ENCODE results near the gene EEF1A2. TPM values are rescaled to one million over a fixed set of nuclear protein-coding genes. Genes with fewer than 3 reads are reported as not detected.

Gene EEF1A2
- polyA plus RNA-seq, 2 of the 4 experiments (the other 2 are of a cell fraction) = 16.3 to 129 TPM

DNA sequence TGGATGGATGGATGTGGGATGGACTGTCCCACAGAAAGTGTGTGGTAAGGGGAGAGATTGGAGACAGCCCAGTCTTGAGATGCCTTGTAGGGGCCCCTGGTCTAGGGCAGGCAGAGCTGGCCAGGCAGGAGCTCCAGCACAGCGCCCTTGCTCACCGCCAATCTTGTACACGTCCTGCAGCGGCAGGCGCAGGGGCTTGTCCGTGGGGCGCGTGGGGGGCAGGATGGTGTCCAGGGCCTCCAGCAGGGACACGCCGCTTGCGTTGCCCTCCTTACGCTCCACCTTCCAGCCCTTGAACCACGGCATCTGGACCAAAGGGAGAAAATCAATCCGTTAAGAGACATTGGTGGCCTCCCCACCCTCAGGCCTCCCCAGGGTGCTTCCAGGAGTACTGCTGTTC lies 5.9 kb downstream of the EEF1A2 start:
- ATAC-seq (no peak), FAIRE-seq (no peak)

DNA sequence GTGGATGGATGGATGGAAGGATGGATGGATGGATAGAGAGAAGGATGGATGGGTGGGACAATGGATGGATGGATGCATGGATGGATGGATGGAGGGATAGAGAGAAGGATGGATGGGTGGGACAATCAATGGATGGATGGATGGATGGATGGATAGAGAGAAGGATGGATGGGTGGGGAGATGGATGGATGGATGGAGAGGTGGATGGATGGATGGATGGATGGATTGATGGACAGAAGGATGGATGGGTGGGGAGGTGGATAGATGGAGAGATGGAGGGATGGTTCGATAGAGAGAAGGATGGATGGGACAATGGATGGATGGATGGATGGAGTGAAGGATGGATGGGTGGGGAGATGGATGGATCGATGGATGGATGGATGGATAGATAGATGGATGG lies 6.4 kb downstream of the EEF1A2 start:
- CTCF ChIA-PET = no interaction called here
- H3K9me3 ChIP-seq = no peaks in the 10 kb centered on the region
- no peak overlapping the region for H3K27ac ChIP-seq
- H3K4me3 ChIP-seq = no peak overlapping the region
- FAIRE-seq (no peak), ATAC-seq (no peak), DNase-seq (ENCODE audit: low read depth in 1 of 2, low spot score in 1 of 2) (no peak)
- H3K4me2 ChIP-seq = no peak overlapping the region
- H3K4me1 ChIP-seq = peaks cover 14% of the 10 kb centered on the region
- TF ChIP-seq, protein P1, sequence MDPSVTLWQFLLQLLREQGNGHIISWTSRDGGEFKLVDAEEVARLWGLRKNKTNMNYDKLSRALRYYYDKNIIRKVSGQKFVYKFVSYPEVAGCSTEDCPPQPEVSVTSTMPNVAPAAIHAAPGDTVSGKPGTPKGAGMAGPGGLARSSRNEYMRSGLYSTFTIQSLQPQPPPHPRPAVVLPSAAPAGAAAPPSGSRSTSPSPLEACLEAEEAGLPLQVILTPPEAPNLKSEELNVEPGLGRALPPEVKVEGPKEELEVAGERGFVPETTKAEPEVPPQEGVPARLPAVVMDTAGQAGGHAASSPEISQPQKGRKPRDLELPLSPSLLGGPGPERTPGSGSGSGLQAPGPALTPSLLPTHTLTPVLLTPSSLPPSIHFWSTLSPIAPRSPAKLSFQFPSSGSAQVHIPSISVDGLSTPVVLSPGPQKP (IDR thresholded peaks at IDR 0.05; ENCODE audit: low read depth, low read length) = no peak
- TF ChIP-seq CBX8 (IDR thresholded peaks at IDR 0.05) (no peak), EHF (CRISPR knock-in tag; IDR thresholded peaks at IDR 0.05) (no peak), KDM5A (IDR thresholded peaks at IDR 0.05) (no peak)
- 67% methylated on average over 2 of the region's 2 CpGs for WGBS (ENCODE audit: missing lambda C conversion rate)
- POLR2A ChIA-PET = no interaction called here

More for the DNA sequence above, 5.9 kb downstream of the EEF1A2 start:
- Histone ChIP-seq H3K4me3 (no peak overlapping the region), H3K4me2 (no peak overlapping the region), H3K27ac (no peak overlapping the region), H3K9me3 (no peaks in the 10 kb centered on the region), H3K4me1 (peaks cover 19% of the 10 kb centered on the region)
- WGBS (ENCODE audit: missing lambda C conversion rate) = 94% methylated on average over 14 of the region's 14 CpGs
- no peak for DNase-seq (ENCODE audit: low read depth in 1 of 2, low spot score in 1 of 2)
- no peak for TF ChIP-seq HEYL (CRISPR knock-in tag; IDR thresholded peaks at IDR 0.05)
- no peak for TF ChIP-seq ZC3H11A (IDR thresholded peaks at IDR 0.05)
- TF ChIP-seq, protein P2, sequence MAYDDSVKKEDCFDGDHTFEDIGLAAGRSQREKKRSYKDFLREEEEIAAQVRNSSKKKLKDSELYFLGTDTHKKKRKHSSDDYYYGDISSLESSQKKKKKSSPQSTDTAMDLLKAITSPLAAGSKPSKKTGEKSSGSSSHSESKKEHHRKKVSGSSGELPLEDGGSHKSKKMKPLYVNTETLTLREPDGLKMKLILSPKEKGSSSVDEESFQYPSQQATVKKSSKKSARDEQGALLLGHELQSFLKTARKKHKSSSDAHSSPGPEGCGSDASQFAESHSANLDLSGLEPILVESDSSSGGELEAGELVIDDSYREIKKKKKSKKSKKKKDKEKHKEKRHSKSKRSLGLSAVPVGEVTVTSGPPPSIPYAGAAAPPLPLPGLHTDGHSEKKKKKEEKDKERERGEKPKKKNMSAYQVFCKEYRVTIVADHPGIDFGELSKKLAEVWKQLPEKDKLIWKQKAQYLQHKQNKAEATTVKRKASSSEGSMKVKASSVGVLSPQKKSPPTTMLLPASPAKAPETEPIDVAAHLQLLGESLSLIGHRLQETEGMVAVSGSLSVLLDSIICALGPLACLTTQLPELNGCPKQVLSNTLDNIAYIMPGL (CRISPR knock-in tag; IDR thresholded peaks at IDR 0.05; ENCODE audit: borderline replicate concordance) = no peak
- TF ChIP-seq, protein P3, sequence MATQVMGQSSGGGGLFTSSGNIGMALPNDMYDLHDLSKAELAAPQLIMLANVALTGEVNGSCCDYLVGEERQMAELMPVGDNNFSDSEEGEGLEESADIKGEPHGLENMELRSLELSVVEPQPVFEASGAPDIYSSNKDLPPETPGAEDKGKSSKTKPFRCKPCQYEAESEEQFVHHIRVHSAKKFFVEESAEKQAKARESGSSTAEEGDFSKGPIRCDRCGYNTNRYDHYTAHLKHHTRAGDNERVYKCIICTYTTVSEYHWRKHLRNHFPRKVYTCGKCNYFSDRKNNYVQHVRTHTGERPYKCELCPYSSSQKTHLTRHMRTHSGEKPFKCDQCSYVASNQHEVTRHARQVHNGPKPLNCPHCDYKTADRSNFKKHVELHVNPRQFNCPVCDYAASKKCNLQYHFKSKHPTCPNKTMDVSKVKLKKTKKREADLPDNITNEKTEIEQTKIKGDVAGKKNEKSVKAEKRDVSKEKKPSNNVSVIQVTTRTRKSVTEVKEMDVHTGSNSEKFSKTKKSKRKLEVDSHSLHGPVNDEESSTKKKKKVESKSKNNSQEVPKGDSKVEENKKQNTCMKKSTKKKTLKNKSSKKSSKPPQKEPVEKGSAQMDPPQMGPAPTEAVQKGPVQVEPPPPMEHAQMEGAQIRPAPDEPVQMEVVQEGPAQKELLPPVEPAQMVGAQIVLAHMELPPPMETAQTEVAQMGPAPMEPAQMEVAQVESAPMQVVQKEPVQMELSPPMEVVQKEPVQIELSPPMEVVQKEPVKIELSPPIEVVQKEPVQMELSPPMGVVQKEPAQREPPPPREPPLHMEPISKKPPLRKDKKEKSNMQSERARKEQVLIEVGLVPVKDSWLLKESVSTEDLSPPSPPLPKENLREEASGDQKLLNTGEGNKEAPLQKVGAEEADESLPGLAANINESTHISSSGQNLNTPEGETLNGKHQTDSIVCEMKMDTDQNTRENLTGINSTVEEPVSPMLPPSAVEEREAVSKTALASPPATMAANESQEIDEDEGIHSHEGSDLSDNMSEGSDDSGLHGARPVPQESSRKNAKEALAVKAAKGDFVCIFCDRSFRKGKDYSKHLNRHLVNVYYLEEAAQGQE (IDR thresholded peaks at IDR 0.05) = no peak
- TF ChIP-seq, protein P4, sequence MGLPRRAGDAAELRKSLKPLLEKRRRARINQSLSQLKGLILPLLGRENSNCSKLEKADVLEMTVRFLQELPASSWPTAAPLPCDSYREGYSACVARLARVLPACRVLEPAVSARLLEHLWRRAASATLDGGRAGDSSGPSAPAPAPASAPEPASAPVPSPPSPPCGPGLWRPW (IDR thresholded peaks at IDR 0.05) = no peak
- TF ChIP-seq MYC (IDR thresholded peaks at IDR 0.05; ENCODE audit: borderline replicate concordance, low read length) = no peak
- no peak for TF ChIP-seq JUNB (IDR thresholded peaks at IDR 0.05)
- TF ChIP-seq, protein P5, sequence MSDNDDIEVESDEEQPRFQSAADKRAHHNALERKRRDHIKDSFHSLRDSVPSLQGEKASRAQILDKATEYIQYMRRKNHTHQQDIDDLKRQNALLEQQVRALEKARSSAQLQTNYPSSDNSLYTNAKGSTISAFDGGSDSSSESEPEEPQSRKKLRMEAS (IDR thresholded peaks at IDR 0.05) = no peak
- TF ChIP-seq POLR2A (IDR thresholded peaks at IDR 0.05; ENCODE audit: low read length) = no peak
- ChIA-PET CTCF (interaction anchor here (0.8 to 2.1 kb wide), 4 partner anchors 10 to 72 kb away, joined by 3 to 6 read pairs (median 4); partner anchors contain the start of gene PPDPF), POLR2A (interaction anchor here (1.5 kb wide), 1 partner anchor 28 kb away, joined by 12 read pairs; the partner anchor contains the start of gene PPDPF)

DNA sequence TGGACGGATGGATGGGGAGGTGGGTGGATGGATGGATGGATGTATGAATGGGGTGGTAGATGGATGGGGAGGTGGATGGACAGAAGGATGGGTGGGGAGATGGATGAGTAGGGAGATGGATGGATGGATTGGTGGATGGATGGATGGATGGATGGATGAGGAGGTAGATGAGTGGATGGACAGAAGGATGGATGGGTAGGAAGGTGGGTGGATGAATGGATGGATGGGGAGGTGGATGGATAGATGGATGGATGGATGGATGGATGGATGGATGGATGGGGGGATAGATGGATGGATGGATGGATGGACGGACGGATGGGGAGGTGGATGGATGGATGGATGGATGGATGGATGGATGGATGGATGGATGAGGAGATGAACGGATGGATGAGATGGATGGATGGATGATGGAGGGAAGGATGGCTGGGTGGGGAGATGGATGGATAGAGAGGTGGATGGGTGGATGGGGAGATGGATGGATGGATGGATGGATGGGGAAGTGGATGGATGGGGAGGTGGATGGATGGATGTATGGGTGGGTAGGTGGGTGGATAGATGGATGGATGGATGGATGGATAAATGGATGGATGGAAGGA lies 7.2 kb downstream of the EEF1A2 start:
- no peak overlapping the region for H3K4me3 ChIP-seq
- DNase-seq (ENCODE audit: low read depth in 1 of 2, low spot score in 1 of 2) (no peak), ATAC-seq (no peak), FAIRE-seq (no peak)
- CTCF ChIA-PET = no interaction called here
- H3K27ac ChIP-seq = no peak overlapping the region
- no peak overlapping the region for H3K4me2 ChIP-seq
- peaks cover 6% of the 10 kb centered on the region; the same call in 2 of the 3 replicates for H3K4me1 ChIP-seq
- H3K9me3 ChIP-seq = no peaks in the 10 kb centered on the region
- 63% methylated on average over 4 of the region's 4 CpGs for WGBS (ENCODE audit: missing lambda C conversion rate)
- POLR2A ChIA-PET = no interaction called here
- no peak for TF ChIP-seq FOSB (CRISPR knock-in tag; IDR thresholded peaks at IDR 0.05)
- TF ChIP-seq GATA3 (IDR thresholded peaks at IDR 0.05; ENCODE audit: borderline replicate concordance) = no peak
- no peak for TF ChIP-seq JUN (IDR thresholded peaks at IDR 0.05)
- TF ChIP-seq ZNF302 (CRISPR knock-in tag; IDR thresholded peaks at IDR 0.05) = no peak
- TF ChIP-seq NPAS2 (CRISPR knock-in tag; IDR thresholded peaks at IDR 0.05; ENCODE audit: borderline replicate concordance) = no peak
- no peak for TF ChIP-seq HOXB13 (CRISPR knock-in tag; IDR thresholded peaks at IDR 0.05; ENCODE audit: low read depth)
- TF ChIP-seq, protein P6, sequence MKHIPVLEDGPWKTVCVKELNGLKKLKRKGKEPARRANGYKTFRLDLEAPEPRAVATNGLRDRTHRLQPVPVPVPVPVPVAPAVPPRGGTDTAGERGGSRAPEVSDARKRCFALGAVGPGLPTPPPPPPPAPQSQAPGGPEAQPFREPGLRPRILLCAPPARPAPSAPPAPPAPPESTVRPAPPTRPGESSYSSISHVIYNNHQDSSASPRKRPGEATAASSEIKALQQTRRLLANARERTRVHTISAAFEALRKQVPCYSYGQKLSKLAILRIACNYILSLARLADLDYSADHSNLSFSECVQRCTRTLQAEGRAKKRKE (CRISPR knock-in tag; IDR thresholded peaks at IDR 0.05; ENCODE audit: low read depth) = no peak
- TF ChIP-seq, protein P7, sequence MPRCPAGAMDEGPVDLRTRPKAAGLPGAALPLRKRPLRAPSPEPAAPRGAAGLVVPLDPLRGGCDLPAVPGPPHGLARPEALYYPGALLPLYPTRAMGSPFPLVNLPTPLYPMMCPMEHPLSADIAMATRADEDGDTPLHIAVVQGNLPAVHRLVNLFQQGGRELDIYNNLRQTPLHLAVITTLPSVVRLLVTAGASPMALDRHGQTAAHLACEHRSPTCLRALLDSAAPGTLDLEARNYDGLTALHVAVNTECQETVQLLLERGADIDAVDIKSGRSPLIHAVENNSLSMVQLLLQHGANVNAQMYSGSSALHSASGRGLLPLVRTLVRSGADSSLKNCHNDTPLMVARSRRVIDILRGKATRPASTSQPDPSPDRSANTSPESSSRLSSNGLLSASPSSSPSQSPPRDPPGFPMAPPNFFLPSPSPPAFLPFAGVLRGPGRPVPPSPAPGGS (IDR thresholded peaks at IDR 0.05) = no peak
- no peak for TF ChIP-seq KDM1A (IDR thresholded peaks at IDR 0.05; ENCODE audit: low read depth)
- no peak for TF ChIP-seq ZSCAN20 (CRISPR knock-in tag; IDR thresholded peaks at IDR 0.05)
- no peak for TF ChIP-seq CBX2 (IDR thresholded peaks at IDR 0.05; ENCODE audit: borderline replicate concordance, low read depth)
- TF ChIP-seq, protein P8, sequence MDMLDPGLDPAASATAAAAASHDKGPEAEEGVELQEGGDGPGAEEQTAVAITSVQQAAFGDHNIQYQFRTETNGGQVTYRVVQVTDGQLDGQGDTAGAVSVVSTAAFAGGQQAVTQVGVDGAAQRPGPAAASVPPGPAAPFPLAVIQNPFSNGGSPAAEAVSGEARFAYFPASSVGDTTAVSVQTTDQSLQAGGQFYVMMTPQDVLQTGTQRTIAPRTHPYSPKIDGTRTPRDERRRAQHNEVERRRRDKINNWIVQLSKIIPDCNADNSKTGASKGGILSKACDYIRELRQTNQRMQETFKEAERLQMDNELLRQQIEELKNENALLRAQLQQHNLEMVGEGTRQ (IDR thresholded peaks at IDR 0.05) = no peak
